ENCODE measurements around the gene LRR1.

DNA sequence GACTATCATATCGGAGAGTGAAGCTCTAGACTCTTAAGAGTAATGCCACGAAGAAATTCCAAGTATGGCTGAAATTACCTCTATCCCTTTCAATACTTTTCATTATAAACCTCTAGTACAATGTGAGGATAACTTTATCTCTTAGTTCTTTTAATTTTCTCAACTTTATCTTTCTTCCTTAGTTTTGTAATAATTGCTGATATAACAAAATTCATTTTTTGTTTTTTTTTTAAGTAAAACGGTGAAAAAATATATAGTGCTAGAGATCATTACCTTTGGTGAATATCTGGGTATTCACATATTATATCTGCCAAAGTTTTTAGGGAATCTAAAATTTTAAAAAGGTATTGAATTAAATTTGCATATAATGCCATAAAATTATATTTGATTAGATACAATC lies 55.8 kb downstream of the LRR1 start:
- TF ChIP-seq ZNF707 (tag by site-specific recombination; IDR thresholded peaks at IDR 0.05) (no peak), ZNF558 (tag by site-specific recombination; IDR thresholded peaks at IDR 0.05) (no peak), ZNF24 (tag by site-specific recombination; IDR thresholded peaks at IDR 0.05) (no peak), ZNF274 (IDR thresholded peaks at IDR 0.05; ENCODE audit: low read length) (no peak), ZNF274 (tag by site-specific recombination; IDR thresholded peaks at IDR 0.05; ENCODE audit: borderline replicate concordance) (no peak), ZNF214 (tag by site-specific recombination; IDR thresholded peaks at IDR 0.05; ENCODE audit: borderline replicate concordance) (no peak), ZNF146 (tag by site-specific recombination; IDR thresholded peaks at IDR 0.05) (no peak), ZNF791 (tag by site-specific recombination; IDR thresholded peaks at IDR 0.05) (no peak), ZNF175 (tag by site-specific recombination; IDR thresholded peaks at IDR 0.05) (no peak), ZSCAN30 (tag by site-specific recombination; IDR thresholded peaks at IDR 0.05) (no peak)
- TF ChIP-seq, protein P1, sequence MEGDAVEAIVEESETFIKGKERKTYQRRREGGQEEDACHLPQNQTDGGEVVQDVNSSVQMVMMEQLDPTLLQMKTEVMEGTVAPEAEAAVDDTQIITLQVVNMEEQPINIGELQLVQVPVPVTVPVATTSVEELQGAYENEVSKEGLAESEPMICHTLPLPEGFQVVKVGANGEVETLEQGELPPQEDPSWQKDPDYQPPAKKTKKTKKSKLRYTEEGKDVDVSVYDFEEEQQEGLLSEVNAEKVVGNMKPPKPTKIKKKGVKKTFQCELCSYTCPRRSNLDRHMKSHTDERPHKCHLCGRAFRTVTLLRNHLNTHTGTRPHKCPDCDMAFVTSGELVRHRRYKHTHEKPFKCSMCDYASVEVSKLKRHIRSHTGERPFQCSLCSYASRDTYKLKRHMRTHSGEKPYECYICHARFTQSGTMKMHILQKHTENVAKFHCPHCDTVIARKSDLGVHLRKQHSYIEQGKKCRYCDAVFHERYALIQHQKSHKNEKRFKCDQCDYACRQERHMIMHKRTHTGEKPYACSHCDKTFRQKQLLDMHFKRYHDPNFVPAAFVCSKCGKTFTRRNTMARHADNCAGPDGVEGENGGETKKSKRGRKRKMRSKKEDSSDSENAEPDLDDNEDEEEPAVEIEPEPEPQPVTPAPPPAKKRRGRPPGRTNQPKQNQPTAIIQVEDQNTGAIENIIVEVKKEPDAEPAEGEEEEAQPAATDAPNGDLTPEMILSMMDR (tag by site-specific recombination; IDR thresholded peaks at IDR 0.05), result no peak
- TF ChIP-seq, protein P2, sequence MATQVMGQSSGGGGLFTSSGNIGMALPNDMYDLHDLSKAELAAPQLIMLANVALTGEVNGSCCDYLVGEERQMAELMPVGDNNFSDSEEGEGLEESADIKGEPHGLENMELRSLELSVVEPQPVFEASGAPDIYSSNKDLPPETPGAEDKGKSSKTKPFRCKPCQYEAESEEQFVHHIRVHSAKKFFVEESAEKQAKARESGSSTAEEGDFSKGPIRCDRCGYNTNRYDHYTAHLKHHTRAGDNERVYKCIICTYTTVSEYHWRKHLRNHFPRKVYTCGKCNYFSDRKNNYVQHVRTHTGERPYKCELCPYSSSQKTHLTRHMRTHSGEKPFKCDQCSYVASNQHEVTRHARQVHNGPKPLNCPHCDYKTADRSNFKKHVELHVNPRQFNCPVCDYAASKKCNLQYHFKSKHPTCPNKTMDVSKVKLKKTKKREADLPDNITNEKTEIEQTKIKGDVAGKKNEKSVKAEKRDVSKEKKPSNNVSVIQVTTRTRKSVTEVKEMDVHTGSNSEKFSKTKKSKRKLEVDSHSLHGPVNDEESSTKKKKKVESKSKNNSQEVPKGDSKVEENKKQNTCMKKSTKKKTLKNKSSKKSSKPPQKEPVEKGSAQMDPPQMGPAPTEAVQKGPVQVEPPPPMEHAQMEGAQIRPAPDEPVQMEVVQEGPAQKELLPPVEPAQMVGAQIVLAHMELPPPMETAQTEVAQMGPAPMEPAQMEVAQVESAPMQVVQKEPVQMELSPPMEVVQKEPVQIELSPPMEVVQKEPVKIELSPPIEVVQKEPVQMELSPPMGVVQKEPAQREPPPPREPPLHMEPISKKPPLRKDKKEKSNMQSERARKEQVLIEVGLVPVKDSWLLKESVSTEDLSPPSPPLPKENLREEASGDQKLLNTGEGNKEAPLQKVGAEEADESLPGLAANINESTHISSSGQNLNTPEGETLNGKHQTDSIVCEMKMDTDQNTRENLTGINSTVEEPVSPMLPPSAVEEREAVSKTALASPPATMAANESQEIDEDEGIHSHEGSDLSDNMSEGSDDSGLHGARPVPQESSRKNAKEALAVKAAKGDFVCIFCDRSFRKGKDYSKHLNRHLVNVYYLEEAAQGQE (tag by site-specific recombination; IDR thresholded peaks at IDR 0.05), result no peak
- TF ChIP-seq, protein P3, sequence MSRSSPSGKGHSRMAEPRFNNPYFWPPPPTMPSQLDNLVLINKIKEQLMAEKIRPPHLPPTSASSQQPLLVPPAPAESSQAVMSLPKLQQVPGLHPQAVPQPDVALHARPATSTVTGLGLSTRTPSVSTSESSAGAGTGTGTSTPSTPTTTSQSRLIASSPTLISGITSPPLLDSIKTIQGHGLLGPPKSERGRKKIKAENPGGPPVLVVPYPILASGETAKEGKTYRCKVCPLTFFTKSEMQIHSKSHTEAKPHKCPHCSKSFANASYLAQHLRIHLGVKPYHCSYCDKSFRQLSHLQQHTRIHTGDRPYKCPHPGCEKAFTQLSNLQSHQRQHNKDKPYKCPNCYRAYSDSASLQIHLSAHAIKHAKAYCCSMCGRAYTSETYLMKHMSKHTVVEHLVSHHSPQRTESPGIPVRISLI (tag by site-specific recombination; IDR thresholded peaks at IDR 0.05), result no peak

All from HEK293 (cell line).